ENCODE measurements around the gene MBD5.

The MBD5 gene

DNA sequence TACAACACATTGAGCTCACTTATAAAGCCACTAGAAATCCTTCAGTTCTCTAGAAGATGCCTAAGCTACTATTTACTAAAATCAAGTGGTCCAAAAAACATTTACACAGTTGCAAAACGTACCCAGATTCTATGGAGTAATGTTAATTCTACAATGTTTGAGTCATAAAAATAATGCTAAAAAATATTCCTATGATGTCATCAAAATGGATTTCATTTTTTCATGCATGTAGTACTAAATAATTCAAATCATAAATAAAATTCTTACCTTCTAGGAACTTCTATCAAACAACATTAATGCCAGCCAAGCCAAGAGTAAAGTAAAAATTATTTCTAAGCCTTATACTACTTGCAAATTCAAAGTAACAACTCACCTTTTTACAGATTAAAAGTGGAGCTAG, 454.7 kb downstream of the MBD5 start:
- Histone ChIP-seq H3K4me1 (ENCODE audit: control insufficient read depth in 1 of 2, insufficient read depth in 2 of 2, low read length in 2 of 2) (no peaks in the 10 kb centered on the region), H3K36me3 (ENCODE audit: control insufficient read depth in 1 of 2, insufficient read depth in 2 of 2, low read length in 2 of 2) (no peaks in the 10 kb centered on the region), H3K9me3 (ENCODE audit: control insufficient read depth in 1 of 2, low read length in 2 of 2) (no peaks in the 10 kb centered on the region), H3K4me3 (ENCODE audit: low read depth in 1 of 2, low read length in 2 of 2) (no peak overlapping the region), H3K27ac (ENCODE audit: low read length) (no peak overlapping the region), H3K27me3 (ENCODE audit: low read depth, low read length) (no peaks in the 10 kb centered on the region)

DNA sequence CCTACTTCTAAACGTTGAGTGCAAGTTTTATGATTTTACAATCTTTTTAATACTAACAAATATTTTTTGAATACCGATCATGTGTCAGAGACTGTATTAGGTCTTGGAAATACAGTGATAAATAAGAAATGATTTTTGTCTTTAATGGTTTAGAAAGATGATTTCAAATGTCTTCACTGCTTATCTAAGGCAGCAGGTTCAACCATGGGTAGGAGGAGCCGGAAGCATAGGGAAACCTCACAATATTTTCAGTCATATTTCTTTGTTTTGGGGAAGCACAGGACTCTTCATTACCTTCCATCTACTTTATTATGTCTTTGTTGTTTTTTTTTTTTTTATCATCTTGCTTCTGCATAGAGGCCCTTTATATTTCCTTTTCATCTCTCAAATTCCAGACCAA, 458.5 kb downstream of the MBD5 start:
- no peaks in the 10 kb centered on the region for H3K27me3 ChIP-seq (ENCODE audit: low read depth, low read length)
- H3K4me1 ChIP-seq (ENCODE audit: control insufficient read depth in 1 of 2, insufficient read depth in 2 of 2, low read length in 2 of 2), result no peaks in the 10 kb centered on the region
- no peak overlapping the region for H3K4me3 ChIP-seq (ENCODE audit: low read depth in 1 of 2, low read length in 2 of 2)
- H3K27ac ChIP-seq (ENCODE audit: low read length), result no peak overlapping the region
- no peaks in the 10 kb centered on the region for H3K9me3 ChIP-seq (ENCODE audit: control insufficient read depth in 1 of 2, low read length in 2 of 2)
- no peaks in the 10 kb centered on the region for H3K36me3 ChIP-seq (ENCODE audit: control insufficient read depth in 1 of 2, insufficient read depth in 2 of 2, low read length in 2 of 2)

DNA sequence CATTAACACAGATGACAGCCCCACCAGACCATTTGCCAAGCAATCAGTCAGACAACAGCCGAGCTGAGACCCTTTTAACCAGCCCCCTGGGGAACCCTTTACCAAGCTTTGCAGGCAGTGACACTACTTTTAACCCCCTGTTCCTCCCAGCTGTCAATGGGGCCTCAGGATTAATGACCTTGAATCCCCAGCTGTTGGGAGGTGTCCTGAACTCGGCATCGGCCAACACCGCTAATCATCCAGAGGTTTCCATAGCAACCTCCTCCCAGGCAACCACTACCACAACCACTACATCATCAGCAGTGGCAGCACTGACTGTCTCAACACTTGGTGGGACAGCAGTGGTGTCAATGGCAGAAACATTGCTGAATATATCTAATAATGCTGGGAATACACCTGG, 462.8 kb downstream of the MBD5 start:
- Histone ChIP-seq H3K9me3 (ENCODE audit: control insufficient read depth in 1 of 2, low read length in 2 of 2) (no peaks in the 10 kb centered on the region), H3K36me3 (ENCODE audit: control insufficient read depth in 1 of 2, insufficient read depth in 2 of 2, low read length in 2 of 2) (no peaks in the 10 kb centered on the region), H3K4me3 (ENCODE audit: low read depth in 1 of 2, low read length in 2 of 2) (no peak overlapping the region), H3K27me3 (ENCODE audit: low read depth, low read length) (no peaks in the 10 kb centered on the region), H3K27ac (ENCODE audit: low read length) (no peak overlapping the region), H3K4me1 (ENCODE audit: control insufficient read depth in 1 of 2, insufficient read depth in 2 of 2, low read length in 2 of 2) (no peaks in the 10 kb centered on the region)

DNA sequence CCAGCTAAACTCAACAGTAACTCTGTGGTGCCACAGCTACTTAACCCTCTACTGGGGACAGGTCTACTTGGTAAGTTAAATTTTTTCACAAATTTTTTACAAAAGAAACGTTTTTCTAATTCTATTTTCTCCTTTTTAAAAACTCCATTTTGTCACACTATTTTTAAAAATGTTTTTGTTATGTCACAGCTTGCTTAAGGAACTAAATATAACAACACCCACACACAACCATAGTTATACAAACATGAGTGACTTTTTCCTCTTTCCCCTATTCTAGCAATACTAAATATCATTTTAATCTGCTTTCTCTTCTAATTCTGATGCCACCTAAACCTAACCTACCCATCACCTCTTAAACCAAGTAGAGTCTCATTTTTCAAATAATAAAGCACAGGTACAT, 463.2 kb downstream of the MBD5 start:
- Histone ChIP-seq H3K4me1 (ENCODE audit: control insufficient read depth in 1 of 2, insufficient read depth in 2 of 2, low read length in 2 of 2) (no peaks in the 10 kb centered on the region), H3K4me3 (ENCODE audit: low read depth in 1 of 2, low read length in 2 of 2) (no peak overlapping the region), H3K27ac (ENCODE audit: low read length) (no peak overlapping the region), H3K27me3 (ENCODE audit: low read depth, low read length) (no peaks in the 10 kb centered on the region), H3K36me3 (ENCODE audit: control insufficient read depth in 1 of 2, insufficient read depth in 2 of 2, low read length in 2 of 2) (peaks cover 0 to 1% of the 10 kb centered on the region in 2 donors), H3K9me3 (ENCODE audit: control insufficient read depth in 1 of 2, low read length in 2 of 2) (no peaks in the 10 kb centered on the region)

DNA sequence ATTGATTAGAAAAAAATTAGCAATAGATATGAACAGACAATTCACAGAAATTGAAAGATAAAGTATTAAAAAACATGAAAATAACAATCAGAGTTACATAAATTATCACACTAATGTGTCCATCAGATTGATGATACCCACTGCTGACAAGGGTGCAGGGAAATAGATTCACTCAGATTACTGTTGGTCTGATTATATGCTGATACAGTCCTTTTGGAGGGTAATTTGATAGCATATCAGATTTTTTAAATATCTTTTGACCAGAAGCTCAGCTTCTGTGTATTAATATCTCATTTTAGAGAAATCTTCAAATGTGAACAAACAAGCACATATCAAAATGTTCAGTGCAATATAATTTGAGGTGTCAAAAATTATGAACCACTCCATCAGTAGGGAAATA, 465.8 kb downstream of the MBD5 start:
- no peaks in the 10 kb centered on the region for H3K9me3 ChIP-seq (ENCODE audit: control insufficient read depth in 1 of 2, low read length in 2 of 2)
- H3K4me3 ChIP-seq (ENCODE audit: low read depth in 1 of 2, low read length in 2 of 2), result no peak overlapping the region
- H3K27ac ChIP-seq (ENCODE audit: low read length), result no peak overlapping the region
- H3K36me3 ChIP-seq (ENCODE audit: control insufficient read depth in 1 of 2, insufficient read depth in 2 of 2, low read length in 2 of 2), result peaks cover 12 to 21% of the 10 kb centered on the region in 2 donors
- H3K4me1 ChIP-seq (ENCODE audit: control insufficient read depth in 1 of 2, insufficient read depth in 2 of 2, low read length in 2 of 2), result no peaks in the 10 kb centered on the region
- H3K27me3 ChIP-seq (ENCODE audit: low read depth, low read length), result no peaks in the 10 kb centered on the region

DNA sequence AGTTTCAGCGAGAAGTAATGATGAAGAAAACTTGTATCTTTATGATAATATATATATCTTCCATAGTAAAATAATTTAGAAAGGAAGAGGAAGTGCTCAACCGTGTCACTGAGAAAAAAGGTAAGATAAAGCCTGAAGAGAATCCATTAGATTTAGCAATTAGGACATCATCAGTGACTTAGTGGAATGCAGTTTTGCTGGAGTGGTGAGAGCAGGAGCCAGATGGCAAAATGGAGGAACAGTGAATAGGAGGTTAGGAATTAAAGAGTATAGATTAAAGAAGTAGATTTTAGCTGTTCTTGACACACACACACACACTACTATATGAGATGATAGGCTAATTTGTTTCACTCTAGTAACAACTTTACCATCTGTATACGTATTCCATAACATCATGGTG, 466.5 kb downstream of the MBD5 start:
- no peak overlapping the region for H3K4me3 ChIP-seq (ENCODE audit: low read depth in 1 of 2, low read length in 2 of 2)
- no peaks in the 10 kb centered on the region for H3K4me1 ChIP-seq (ENCODE audit: control insufficient read depth in 1 of 2, insufficient read depth in 2 of 2, low read length in 2 of 2)
- H3K9me3 ChIP-seq (ENCODE audit: control insufficient read depth in 1 of 2, low read length in 2 of 2), result no peaks in the 10 kb centered on the region
- H3K27me3 ChIP-seq (ENCODE audit: low read depth, low read length), result no peaks in the 10 kb centered on the region
- peaks cover 12 to 21% of the 10 kb centered on the region in 2 donors for H3K36me3 ChIP-seq (ENCODE audit: control insufficient read depth in 1 of 2, insufficient read depth in 2 of 2, low read length in 2 of 2)
- no peak overlapping the region for H3K27ac ChIP-seq (ENCODE audit: low read length)

DNA sequence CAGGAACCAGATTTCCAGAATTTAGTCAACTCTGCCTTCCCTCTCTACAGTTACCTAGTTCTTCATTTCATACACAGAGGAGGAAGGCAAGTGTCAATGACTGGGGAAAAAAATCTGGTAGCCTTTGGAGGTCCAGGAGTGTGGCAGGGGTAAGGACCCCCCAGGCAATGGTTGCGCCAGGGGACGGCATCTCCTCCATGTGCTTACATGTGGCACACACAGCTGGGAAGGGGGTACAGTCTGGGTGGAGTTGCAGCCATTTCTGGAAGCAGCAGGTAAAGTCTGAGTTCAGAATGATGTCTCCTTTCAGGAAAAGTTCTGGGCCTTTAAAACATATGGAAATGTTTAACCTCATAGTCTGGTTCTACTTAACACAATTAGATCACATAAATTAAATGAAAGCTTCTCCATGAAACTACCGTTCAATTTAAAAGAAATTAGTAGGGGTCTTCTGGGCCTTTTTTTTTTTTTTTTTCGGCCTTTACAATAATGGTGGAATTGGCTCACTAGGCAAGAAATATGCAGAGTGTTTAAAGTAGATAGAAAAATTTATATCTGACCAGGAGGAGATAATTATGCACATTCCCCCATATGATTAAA, 470.0 kb downstream of the MBD5 start:
- H3K4me1 ChIP-seq (ENCODE audit: control insufficient read depth in 1 of 2, insufficient read depth in 2 of 2, low read length in 2 of 2), result no peaks in the 10 kb centered on the region
- no peak overlapping the region for H3K4me3 ChIP-seq (ENCODE audit: low read depth in 1 of 2, low read length in 2 of 2)
- no peak overlapping the region for H3K27ac ChIP-seq (ENCODE audit: low read length)
- H3K36me3 ChIP-seq (ENCODE audit: control insufficient read depth in 1 of 2, insufficient read depth in 2 of 2, low read length in 2 of 2), result peaks cover 12 to 21% of the 10 kb centered on the region in 2 donors
- no peaks in the 10 kb centered on the region for H3K27me3 ChIP-seq (ENCODE audit: low read depth, low read length)
- no peaks in the 10 kb centered on the region for H3K9me3 ChIP-seq (ENCODE audit: control insufficient read depth in 1 of 2, low read length in 2 of 2)

DNA sequence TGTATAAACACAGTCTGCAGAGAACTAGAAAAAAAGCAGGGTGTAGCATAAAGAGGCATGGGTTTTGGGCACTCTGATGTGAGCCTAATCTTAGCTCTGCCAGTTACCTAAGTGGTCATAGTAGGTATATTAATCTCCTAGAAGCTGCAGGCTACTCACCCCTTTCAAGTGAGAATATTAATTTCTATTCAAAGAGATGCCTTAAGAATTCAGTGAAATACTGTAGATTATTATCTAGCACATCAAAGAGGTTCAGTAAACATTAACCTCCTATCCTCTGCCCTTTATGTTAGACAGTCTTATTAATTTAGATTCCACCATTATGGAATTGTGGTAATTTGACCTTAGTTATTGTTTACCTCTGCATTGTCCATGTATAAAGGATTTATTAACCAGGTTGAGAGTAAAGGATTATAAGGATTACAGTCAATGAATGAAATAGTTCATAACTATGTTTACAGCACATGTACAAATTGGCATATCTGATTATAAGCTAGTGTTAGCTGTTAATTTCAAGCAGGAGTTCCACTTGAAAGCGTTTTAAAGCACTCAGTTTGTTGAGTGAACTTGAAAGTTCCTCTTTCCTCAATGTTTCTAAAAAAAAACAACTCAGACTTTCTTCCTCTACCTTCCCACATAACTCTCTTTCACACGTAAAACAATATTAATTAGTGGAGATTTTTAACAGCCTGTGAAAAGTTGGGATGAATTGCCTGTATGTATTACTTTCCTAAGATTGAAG, 473.1 kb downstream of the MBD5 start:
- peaks cover 12 to 21% of the 10 kb centered on the region in 2 donors for H3K36me3 ChIP-seq (ENCODE audit: control insufficient read depth in 1 of 2, insufficient read depth in 2 of 2, low read length in 2 of 2)
- no peak overlapping the region for H3K27ac ChIP-seq (ENCODE audit: low read length)
- H3K4me3 ChIP-seq (ENCODE audit: low read depth in 1 of 2, low read length in 2 of 2), result no peak overlapping the region
- no peaks in the 10 kb centered on the region for H3K27me3 ChIP-seq (ENCODE audit: low read depth, low read length)
- H3K4me1 ChIP-seq (ENCODE audit: control insufficient read depth in 1 of 2, insufficient read depth in 2 of 2, low read length in 2 of 2), result no peaks in the 10 kb centered on the region
- no peaks in the 10 kb centered on the region for H3K9me3 ChIP-seq (ENCODE audit: control insufficient read depth in 1 of 2, low read length in 2 of 2)

DNA sequence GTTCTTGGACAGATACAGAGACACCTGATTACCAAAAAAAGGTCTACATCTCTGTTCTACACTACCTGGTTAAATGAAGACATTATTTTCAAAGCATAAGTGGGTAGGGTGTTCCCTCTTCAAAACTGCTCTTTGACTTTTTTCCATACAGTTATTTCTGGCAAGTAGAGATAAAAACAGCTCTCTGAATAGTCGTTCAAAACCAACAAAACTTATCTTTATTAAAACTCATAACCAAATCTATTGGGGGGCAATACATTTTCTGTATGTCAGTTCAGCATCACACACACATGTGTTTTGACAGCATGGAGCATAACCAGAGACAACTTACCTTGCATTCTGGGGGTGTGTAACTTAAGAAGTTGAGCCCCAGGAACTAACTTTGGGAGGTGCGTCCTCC, 474.7 kb downstream of the MBD5 start:
- Histone ChIP-seq H3K27ac (ENCODE audit: low read length) (no peak overlapping the region), H3K9me3 (ENCODE audit: control insufficient read depth in 1 of 2, low read length in 2 of 2) (no peaks in the 10 kb centered on the region), H3K4me1 (ENCODE audit: control insufficient read depth in 1 of 2, insufficient read depth in 2 of 2, low read length in 2 of 2) (no peaks in the 10 kb centered on the region)

DNA sequence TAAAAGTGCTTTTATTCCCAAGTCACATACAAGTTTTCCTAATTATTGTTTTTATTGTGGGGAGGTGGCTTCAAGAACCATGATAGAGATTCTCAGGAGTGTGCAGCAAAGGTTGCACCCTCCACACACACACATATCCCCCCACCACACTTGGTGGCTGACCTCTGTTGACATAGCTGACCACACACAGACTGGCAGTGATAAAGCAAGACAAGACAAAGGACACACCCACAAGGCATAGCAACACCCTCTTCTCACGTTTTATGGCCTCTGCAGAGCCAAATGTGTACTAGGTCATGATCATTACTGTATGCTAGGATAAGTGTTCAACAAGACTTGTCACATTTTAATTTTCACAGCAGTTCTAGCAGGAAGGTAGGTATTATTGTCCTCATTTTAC, 480.7 kb downstream of the MBD5 start:
- Histone ChIP-seq H3K4me1 (ENCODE audit: control insufficient read depth in 1 of 2, insufficient read depth in 2 of 2, low read length in 2 of 2) (no peaks in the 10 kb centered on the region), H3K27ac (ENCODE audit: low read length) (no peak overlapping the region), H3K36me3 (ENCODE audit: control insufficient read depth in 1 of 2, insufficient read depth in 2 of 2, low read length in 2 of 2) (no peaks in the 10 kb centered on the region), H3K4me3 (ENCODE audit: low read depth in 1 of 2, low read length in 2 of 2) (no peak overlapping the region), H3K27me3 (ENCODE audit: low read depth, low read length) (no peaks in the 10 kb centered on the region), H3K9me3 (ENCODE audit: control insufficient read depth in 1 of 2, low read length in 2 of 2) (no peaks in the 10 kb centered on the region)

More for the DNA sequence above, 474.7 kb downstream of the MBD5 start:
- Histone ChIP-seq H3K27me3 (ENCODE audit: low read depth, low read length) (no peaks in the 10 kb centered on the region), H3K36me3 (ENCODE audit: control insufficient read depth in 1 of 2, insufficient read depth in 2 of 2, low read length in 2 of 2) (peaks cover 0 to 6% of the 10 kb centered on the region in 2 donors), H3K4me3 (ENCODE audit: low read depth in 1 of 2, low read length in 2 of 2) (no peak overlapping the region)

DNA sequence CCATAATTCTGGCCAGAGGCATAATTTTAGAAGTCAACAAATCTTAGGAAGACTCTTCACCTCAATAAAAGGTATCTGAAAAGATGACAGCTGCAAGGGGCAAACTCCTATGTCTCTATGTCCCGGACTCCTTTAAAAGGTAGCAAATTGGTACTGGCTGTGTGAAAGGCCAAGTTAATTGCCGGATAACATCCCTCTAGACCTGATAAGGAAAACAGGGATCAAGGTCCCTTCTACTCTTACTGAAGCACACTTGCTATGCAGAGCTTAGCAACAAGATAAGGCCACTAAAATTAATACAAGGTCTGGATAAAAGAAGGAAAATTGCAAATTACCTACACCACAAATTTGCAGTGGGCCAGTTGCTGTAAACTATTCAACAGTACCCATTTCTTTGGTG, 482.6 kb downstream of the MBD5 start:
- Histone ChIP-seq H3K9me3 (ENCODE audit: control insufficient read depth in 1 of 2, low read length in 2 of 2) (no peaks in the 10 kb centered on the region), H3K27ac (ENCODE audit: low read length) (no peak overlapping the region), H3K27me3 (ENCODE audit: low read depth, low read length) (no peaks in the 10 kb centered on the region), H3K36me3 (ENCODE audit: control insufficient read depth in 1 of 2, insufficient read depth in 2 of 2, low read length in 2 of 2) (no peaks in the 10 kb centered on the region), H3K4me3 (ENCODE audit: low read depth in 1 of 2, low read length in 2 of 2) (no peak overlapping the region), H3K4me1 (ENCODE audit: control insufficient read depth in 1 of 2, insufficient read depth in 2 of 2, low read length in 2 of 2) (no peaks in the 10 kb centered on the region)

DNA sequence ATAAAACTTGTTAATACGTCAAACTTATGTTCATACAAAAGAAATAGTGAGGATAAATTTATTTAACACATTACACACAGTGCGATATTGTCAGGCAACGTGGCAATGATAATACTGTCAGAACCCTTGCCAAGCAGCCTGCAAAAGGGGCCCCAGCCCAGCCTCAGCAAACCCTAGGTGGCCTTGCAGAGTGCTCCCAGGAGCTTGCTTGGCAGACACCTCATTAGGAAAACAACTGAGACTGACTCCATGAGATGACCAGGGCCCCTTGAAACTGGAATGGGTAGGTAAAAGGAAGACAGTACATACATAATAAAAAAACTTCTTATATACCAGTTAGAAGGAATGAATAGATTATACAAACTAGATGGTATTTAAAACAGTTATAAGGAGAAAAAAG, 487.1 kb downstream of the MBD5 start:
- Histone ChIP-seq H3K27me3 (ENCODE audit: low read depth, low read length) (no peaks in the 10 kb centered on the region), H3K27ac (ENCODE audit: low read length) (no peak overlapping the region), H3K36me3 (ENCODE audit: control insufficient read depth in 1 of 2, insufficient read depth in 2 of 2, low read length in 2 of 2) (no peaks in the 10 kb centered on the region), H3K4me1 (ENCODE audit: control insufficient read depth in 1 of 2, insufficient read depth in 2 of 2, low read length in 2 of 2) (peaks cover 0 to 11% of the 10 kb centered on the region in 2 donors), H3K4me3 (ENCODE audit: low read depth in 1 of 2, low read length in 2 of 2) (no peak overlapping the region), H3K9me3 (ENCODE audit: control insufficient read depth in 1 of 2, low read length in 2 of 2) (no peaks in the 10 kb centered on the region)
